Upper lobe of right lung (tissue), 1 donor: ENCODE results near the gene KCNIP1. TPM values are rescaled to one million over a fixed set of nuclear protein-coding genes. Genes with fewer than 3 reads are reported as not detected.

Experiments used
- ATAC-seq: fragments of 200-7000 bp; cut with Tn5 transposase; one replicate; pipeline ENCODE4 v1.9.1; 2020; ENCODE audit warnings: mild to moderate bottlenecking, moderate library complexity
- DNase-seq: peaks from one replicate; pipeline ENCODE4 v3.0.0-alpha.2; 2020
- H3K27ac ChIP-seq: fragments of 200-600 bp; one replicate; pipeline ENCODE4 v1.8.0; 2022
- H3K27me3 ChIP-seq: fragments of 200-600 bp; one replicate; pipeline ENCODE4 v1.8.0; 2022; ENCODE audit warnings: mild to moderate bottlenecking
- H3K36me3 ChIP-seq: fragments of 200-600 bp; one replicate; pipeline ENCODE4 v1.8.0; 2022
- H3K4me1 ChIP-seq: fragments of 200-600 bp; one replicate; pipeline ENCODE4 v1.8.0; 2022
- H3K4me3 ChIP-seq: fragments of 200-600 bp; one replicate; pipeline ENCODE4 v1.8.0; 2022; ENCODE audit warnings: mild to moderate bottlenecking
- H3K9me3 ChIP-seq: fragments of 200-600 bp; one replicate; pipeline ENCODE4 v1.8.0; 2022
- CTCF ChIP-seq: fragments of 200-600 bp; IDR thresholded peaks from one replicate; pipeline ENCODE4 v1.8.0; 2022; ENCODE audit warnings: antibody characterized with exemption
- intact Hi-C: fragments of 100-400 bp; cut with DNase I; formaldehyde crosslinking; loops from one replicate; pipeline ENCODE4 v1.11.0; 2022
- total RNA-seq: library from RNA; stranded (reverse); fragmentation: NEBNext Ultra II Directional; extraction: Animal tissue kit (Norgen Biotek cat#: 25700); gene quantifications from one replicate; pipeline ENCODE4 v1.2.1, GENCODE V29; 2021
- donor health status: DM: no; HTN: yes; CAD: no; lungs with severe emphysema.

The KCNIP1 gene
- total RNA-seq, 1 donor from 2014 or later: 2.7 TPM

GRCh38 chr5:170488570-170488969, 15.2 kb upstream of the KCNIP1 start:
- intact Hi-C loops: no loop called here
- TF ChIP-seq CTCF: no peak
- Histone ChIP-seq H3K27me3 (no peaks in the 10 kb centered on the region), H3K4me3 (no peak overlapping the region), H3K9me3 (no peaks in the 10 kb centered on the region), H3K4me1 (peaks cover 13% of the 10 kb centered on the region), H3K27ac (no peak overlapping the region), H3K36me3 (no peaks in the 10 kb centered on the region)
- peak; percentile 34 for ATAC-seq
- DNase-seq: no peak

- Histone ChIP-seq H3K27me3 (no peaks in the 10 kb centered on the region), H3K4me3 (no peak overlapping the region), H3K9me3 (no peaks in the 10 kb centered on the region), H3K4me1 (peaks cover 13% of the 10 kb centered on the region), H3K27ac (no peak overlapping the region), H3K36me3 (no peaks in the 10 kb centered on the region)
- ATAC-seq (no peak), DNase-seq (no peak)
- TF ChIP-seq CTCF: no peak
- intact Hi-C loops: no loop called here
Measured at GRCh38 chr5:170489199-170489598, 14.6 kb upstream of the KCNIP1 start.

DNA sequence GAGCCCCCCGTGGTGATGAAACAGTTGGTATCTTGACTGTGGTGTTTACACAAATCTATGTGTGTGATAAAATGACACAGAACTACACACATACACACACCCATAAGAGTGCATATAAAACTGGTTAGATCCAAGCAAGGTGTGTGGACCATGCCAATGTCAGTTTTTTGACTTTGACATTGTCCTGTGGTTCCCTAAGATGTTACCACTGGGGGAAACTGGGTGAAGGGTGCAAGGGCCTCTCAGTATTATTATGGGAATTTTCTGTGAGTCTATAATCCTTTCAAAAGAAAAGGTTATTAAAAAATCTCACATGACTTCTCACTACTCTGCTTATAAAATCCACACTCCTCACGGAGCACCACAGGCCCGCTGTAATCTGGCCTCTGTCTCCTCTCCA, 13.4 kb upstream of the KCNIP1 start:
- H3K27me3 ChIP-seq: no peaks in the 10 kb centered on the region
- peaks cover 13% of the 10 kb centered on the region for H3K4me1 ChIP-seq
- TF ChIP-seq CTCF: no peak
- ATAC-seq (no peak), DNase-seq (no peak)
- intact Hi-C loops: no loop called here
- no peak overlapping the region for H3K4me3 ChIP-seq
- no peaks in the 10 kb centered on the region for H3K36me3 ChIP-seq
- no peak overlapping the region for H3K27ac ChIP-seq
- no peaks in the 10 kb centered on the region for H3K9me3 ChIP-seq

- H3K36me3 ChIP-seq: no peaks in the 10 kb centered on the region
- H3K4me3 ChIP-seq: no peak overlapping the region
- no peak for DNase-seq
- intact Hi-C loops: no loop called here
- peak; percentile 67 for ATAC-seq
- H3K9me3 ChIP-seq: no peaks in the 10 kb centered on the region
- no peak for TF ChIP-seq CTCF
- H3K27me3 ChIP-seq: no peaks in the 10 kb centered on the region
- no peak overlapping the region for H3K27ac ChIP-seq
- H3K4me1 ChIP-seq: peaks cover 13% of the 10 kb centered on the region
Measured at GRCh38 chr5:170491479-170491878, 12.3 kb upstream of the KCNIP1 start.

GRCh38 chr5:170493028-170493820, 10.6 kb upstream of the KCNIP1 start:
- H3K9me3 ChIP-seq: no peaks in the 10 kb centered on the region
- H3K27me3 ChIP-seq: no peaks in the 10 kb centered on the region
- no peaks in the 10 kb centered on the region for H3K36me3 ChIP-seq
- H3K27ac ChIP-seq: no peak overlapping the region
- DNase-seq: no peak
- no peak overlapping the region for H3K4me3 ChIP-seq
- no peak for TF ChIP-seq CTCF
- intact Hi-C loops: no loop called here
- H3K4me1 ChIP-seq: peaks cover 13% of the 10 kb centered on the region
- ATAC-seq: no peak

- no peaks in the 10 kb centered on the region for H3K36me3 ChIP-seq
- no peak for TF ChIP-seq CTCF
- no peaks in the 10 kb centered on the region for H3K27me3 ChIP-seq
- peaks cover 13% of the 10 kb centered on the region for H3K4me1 ChIP-seq
- intact Hi-C loops: no loop called here
- H3K4me3 ChIP-seq: no peak overlapping the region
- ATAC-seq (no peak), DNase-seq (no peak)
- no peaks in the 10 kb centered on the region for H3K9me3 ChIP-seq
- H3K27ac ChIP-seq: no peak overlapping the region
Measured at GRCh38 chr5:170494041-170494440, 9.8 kb upstream of the KCNIP1 start.
